GM21360 (cell line): ENCODE data around the gene MBOAT7.
A peak's percentile ranks its signal among the peaks of the same experiment; 100 is the strongest.

ENCODE experiments used
- ATAC-seq: cut with Tn5 transposase; IDR thresholded peaks from one replicate; pipeline ENCODE4 v1.9.1; 2021; ENCODE audit warnings: mild to moderate bottlenecking, moderate library complexity; ENCODE audit not compliant: unreplicated experiment

Gene MBOAT7

GRCh38 chr19:54164369-54165068 lies 24.9 kb downstream of the MBOAT7 start:
- no peak for ATAC-seq

- no peak for ATAC-seq
Measured at GRCh38 chr19:54162884-54163283, 26.5 kb downstream of the MBOAT7 start.

- ATAC-seq = no peak
Measured at GRCh38 chr19:54162241-54162805, 27.1 kb downstream of the MBOAT7 start.

- ATAC-seq = no peak
Measured at GRCh38 chr19:54160854-54161253, 28.5 kb downstream of the MBOAT7 start.

GRCh38 chr19:54160182-54160811 lies 29.1 kb downstream of the MBOAT7 start:
- ATAC-seq = no peak

GRCh38 chr19:54159352-54160181 lies 29.8 kb downstream of the MBOAT7 start, which contains the start of gene LENG1:
LENG1 (minus strand) TSS chr19:54159721; CDS start chr19:54159695, 26 bp downstream.
- peak; percentile 80 for ATAC-seq

GRCh38 chr19:54158812-54159351 lies 30.5 kb downstream of the MBOAT7 start:
- no peak for ATAC-seq

- no peak for ATAC-seq
Measured at GRCh38 chr19:54156953-54157352, 32.4 kb downstream of the MBOAT7 start.

GRCh38 chr19:54156490-54156889 lies 32.9 kb downstream of the MBOAT7 start:
- ATAC-seq = no peak

GRCh38 chr19:54155694-54156093 lies 33.7 kb downstream of the MBOAT7 start:
- no peak for ATAC-seq

GRCh38 chr19:54154603-54155345 lies 34.6 kb downstream of the MBOAT7 start:
- no peak for ATAC-seq

GRCh38 chr19:54153731-54154326 lies 35.6 kb downstream of the MBOAT7 start:
- no peak for ATAC-seq

- ATAC-seq = no peak
Measured at GRCh38 chr19:54152878-54153524, 36.4 kb downstream of the MBOAT7 start.

- ATAC-seq = no peak
Measured at GRCh38 chr19:54152267-54152666, 37.1 kb downstream of the MBOAT7 start.

GRCh38 chr19:54151362-54152035 lies 37.9 kb downstream of the MBOAT7 start:
- no peak for ATAC-seq

GRCh38 chr19:54149021-54149812 lies 40.2 kb downstream of the MBOAT7 start:
- ATAC-seq = no peak

- no peak for ATAC-seq
Measured at GRCh38 chr19:54148158-54148557, 41.2 kb downstream of the MBOAT7 start.

GRCh38 chr19:54147676-54148075 lies 41.7 kb downstream of the MBOAT7 start:
- no peak for ATAC-seq
